Activated naive CD4-positive, alpha-beta T cell treated with anti-CD3 and anti-CD28 coated beads for 36 hours (primary cell): ENCODE results near the gene CCSER2. TPM values are rescaled to one million over a fixed set of nuclear protein-coding genes. Genes with fewer than 3 reads are reported as not detected.
"Not testable (repeated sequence)": the region's sequence is repeated elsewhere in the genome, so short reads cannot be mapped to it uniquely, and the experiment has no call there.

Experiments used
- CTCF ChIA-PET: fragments of 350-600 bp; sonication (Branson Sonifier 250); formaldehyde crosslinking; loops from one replicate; lab custom pipeline; 2021; ENCODE audit warnings: antibody characterized with exemption; lab: Charles Lee
- DNase-seq: peaks from one replicate; pipeline ENCODE4 v3.0.0-alpha.2; 2020
- H3K27ac Mint-ChIP-seq: one replicate; pipeline ENCODE4 v1.8.0; 2021; ENCODE audit warnings: mild to moderate bottlenecking, mixed read lengths
- H3K27me3 Mint-ChIP-seq: one replicate; pipeline ENCODE4 v1.8.0; 2021; ENCODE audit warnings: low read depth, mixed read lengths
- H3K36me3 Mint-ChIP-seq: one replicate; pipeline ENCODE4 v1.8.0; 2021; ENCODE audit warnings: low read depth, mixed read lengths
- H3K4me1 Mint-ChIP-seq: one replicate; pipeline ENCODE4 v1.8.0; 2021; ENCODE audit warnings: low read depth, mixed read lengths
- H3K4me3 Mint-ChIP-seq: one replicate; pipeline ENCODE4 v1.8.0; 2021; ENCODE audit warnings: mild to moderate bottlenecking, moderate library complexity, mixed read lengths
- H3K9me3 Mint-ChIP-seq: one replicate; pipeline ENCODE4 v1.8.0; 2021; ENCODE audit warnings: mixed read lengths
- intact Hi-C: fragments of 100-400 bp; cut with micrococcal nuclease; formaldehyde crosslinking; loops from one replicate; pipeline ENCODE4 v1.15.1; 2023
- total RNA-seq, 2 experiments: library from RNA; stranded (reverse); gene quantifications; one replicate each; pipeline ENCODE4 v1.2.3, GENCODE V29; 2021

The CCSER2 gene
- total RNA-seq, 2 experiments from 2014 or later = 78.0 to 81.8 TPM

- no peaks in the 10 kb centered on the region for H3K27me3 Mint-ChIP-seq
- DNase-seq = no peak
- no peaks in the 10 kb centered on the region for H3K9me3 Mint-ChIP-seq
- CTCF ChIA-PET = interaction anchor here (1.1 to 1.9 kb wide), 3 partner anchors 15 to 73 kb away, joined by 3 to 8 read pairs (median 5); no protein-coding TSS in a partner anchor
- H3K27ac Mint-ChIP-seq = no peak overlapping the region
- no peak overlapping the region for H3K4me3 Mint-ChIP-seq
- intact Hi-C loops = no loop called here
- peaks cover 42% of the 10 kb centered on the region for H3K4me1 Mint-ChIP-seq
- H3K36me3 Mint-ChIP-seq = peaks cover 9% of the 10 kb centered on the region
Observed at GRCh38 chr10:84337199-84337598, 8.8 kb downstream of the CCSER2 start.

- H3K36me3 Mint-ChIP-seq = peaks cover 9% of the 10 kb centered on the region
- intact Hi-C loops = no loop called here
- peaks cover 51% of the 10 kb centered on the region for H3K4me1 Mint-ChIP-seq
- no peaks in the 10 kb centered on the region for H3K27me3 Mint-ChIP-seq
- H3K4me3 Mint-ChIP-seq = no peak overlapping the region
- no peak overlapping the region for H3K27ac Mint-ChIP-seq
- no peaks in the 10 kb centered on the region for H3K9me3 Mint-ChIP-seq
- no peak for DNase-seq
- CTCF ChIA-PET = interaction anchor here (0.8 to 5.2 kb wide), 3 partner anchors 9 to 13 kb away, joined by 3 to 25 read pairs (median 8); no protein-coding TSS in a partner anchor
Observed at GRCh38 chr10:84339025-84339424, 10.6 kb downstream of the CCSER2 start.

GRCh38 chr10:84340187-84340586, 11.8 kb downstream of the CCSER2 start:
- Mint-ChIP-seq H3K36me3 (peaks cover 12% of the 10 kb centered on the region), H3K27ac (no peak overlapping the region), H3K4me3 (no peak overlapping the region), H3K27me3 (no peaks in the 10 kb centered on the region), H3K9me3 (no peaks in the 10 kb centered on the region), H3K4me1 (peaks cover 51% of the 10 kb centered on the region)
- CTCF ChIA-PET = interaction anchor here (5.2 kb wide), 1 partner anchor 11 kb away, joined by 25 read pairs; no protein-coding TSS in a partner anchor
- DNase-seq = no peak
- intact Hi-C loops = no loop called here

- DNase-seq = no peak
- H3K9me3 Mint-ChIP-seq = no peaks in the 10 kb centered on the region
- peak overlapping the region; percentile 77 for H3K27ac Mint-ChIP-seq
- no peak overlapping the region for H3K4me3 Mint-ChIP-seq
- no peaks in the 10 kb centered on the region for H3K27me3 Mint-ChIP-seq
- H3K4me1 Mint-ChIP-seq = peaks cover 51% of the 10 kb centered on the region
- CTCF ChIA-PET = interaction anchor here (0.6 to 5.2 kb wide), 7 partner anchors 10 to 196 kb away, joined by 3 to 25 read pairs (median 5); no protein-coding TSS in a partner anchor
- H3K36me3 Mint-ChIP-seq = peaks cover 12% of the 10 kb centered on the region
- intact Hi-C loops = no loop called here
Observed at GRCh38 chr10:84340632-84341537, 12.5 kb downstream of the CCSER2 start.

DNA sequence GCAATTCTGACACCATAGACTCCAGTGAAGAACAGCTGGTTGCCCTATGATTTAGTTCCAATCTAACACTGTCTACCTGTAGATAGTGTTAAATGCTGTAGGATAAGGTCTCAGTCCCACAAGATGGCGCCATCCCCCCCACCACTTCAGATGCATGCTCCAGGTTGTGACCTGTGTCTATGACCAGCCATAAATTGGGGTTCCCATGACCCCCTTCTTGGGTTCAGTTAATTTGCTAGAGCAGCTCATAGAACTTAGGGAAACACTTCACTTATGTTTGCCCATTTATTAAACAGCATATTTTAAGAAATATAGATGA, 13.1 kb downstream of the CCSER2 start:
- intact Hi-C loops = no loop called here
- peak; percentile 67 for DNase-seq
- CTCF ChIA-PET = interaction anchor here (0.8 to 5.2 kb wide), 6 partner anchors 10 to 196 kb away, joined by 3 to 25 read pairs (median 5); no protein-coding TSS in a partner anchor
- Mint-ChIP-seq H3K27me3 (no peaks in the 10 kb centered on the region), H3K36me3 (peaks cover 12% of the 10 kb centered on the region), H3K9me3 (no peaks in the 10 kb centered on the region), H3K4me1 (peaks cover 51% of the 10 kb centered on the region), H3K4me3 (peak overlapping the region; percentile 59), H3K27ac (peak overlapping the region; percentile 77)

- Mint-ChIP-seq H3K9me3 (no peaks in the 10 kb centered on the region), H3K27me3 (no peaks in the 10 kb centered on the region), H3K36me3 (peaks cover 16% of the 10 kb centered on the region), H3K27ac (peak overlapping the region; percentile 77), H3K4me3 (peak overlapping the region; percentile 59), H3K4me1 (peaks cover 54% of the 10 kb centered on the region)
- intact Hi-C loops = loop anchor here (1.0 to 2.0 kb wide), 5 partner anchors 8 to 195 kb away; no protein-coding TSS in a partner anchor
- CTCF ChIA-PET = interaction anchor here (0.8 to 5.2 kb wide), 6 partner anchors 9 to 195 kb away, joined by 3 to 25 read pairs (median 5); no protein-coding TSS in a partner anchor
- DNase-seq = peak; percentile 52
Observed at GRCh38 chr10:84341983-84342382, 13.6 kb downstream of the CCSER2 start.

- intact Hi-C loops = loop anchor here (1.0 to 2.0 kb wide), 5 partner anchors 8 to 195 kb away; no protein-coding TSS in a partner anchor
- DNase-seq = peak; percentile 31
- CTCF ChIA-PET = interaction anchor here (0.8 to 5.2 kb wide), 5 partner anchors 9 to 195 kb away, joined by 3 to 25 read pairs (median 5); no protein-coding TSS in a partner anchor
- H3K27me3 Mint-ChIP-seq = no peaks in the 10 kb centered on the region
- H3K9me3 Mint-ChIP-seq = no peaks in the 10 kb centered on the region
- peaks cover 17% of the 10 kb centered on the region for H3K36me3 Mint-ChIP-seq
- H3K4me3 Mint-ChIP-seq = peak overlapping the region; percentile 59
- peaks cover 55% of the 10 kb centered on the region for H3K4me1 Mint-ChIP-seq
- peak overlapping the region; percentile 77 for H3K27ac Mint-ChIP-seq
Observed at GRCh38 chr10:84342584-84342983, 14.2 kb downstream of the CCSER2 start.

- no peak overlapping the region for H3K27ac Mint-ChIP-seq
- intact Hi-C loops = loop anchor here (2.0 kb wide), 1 partner anchor 15 kb away; no protein-coding TSS in a partner anchor
- H3K36me3 Mint-ChIP-seq = peaks cover 21% of the 10 kb centered on the region
- CTCF ChIA-PET = interaction anchor here (0.5 to 5.2 kb wide), 4 partner anchors 7 to 194 kb away, joined by 3 to 25 read pairs (median 10); no protein-coding TSS in a partner anchor
- no peaks in the 10 kb centered on the region for H3K27me3 Mint-ChIP-seq
- H3K4me1 Mint-ChIP-seq = peaks cover 64% of the 10 kb centered on the region
- no peaks in the 10 kb centered on the region for H3K9me3 Mint-ChIP-seq
- H3K4me3 Mint-ChIP-seq = no peak overlapping the region
- DNase-seq = no peak
Observed at GRCh38 chr10:84343831-84344230, 15.4 kb downstream of the CCSER2 start.

GRCh38 chr10:84344526-84344925, 16.1 kb downstream of the CCSER2 start:
- H3K4me3 Mint-ChIP-seq = no peak overlapping the region

DNA sequence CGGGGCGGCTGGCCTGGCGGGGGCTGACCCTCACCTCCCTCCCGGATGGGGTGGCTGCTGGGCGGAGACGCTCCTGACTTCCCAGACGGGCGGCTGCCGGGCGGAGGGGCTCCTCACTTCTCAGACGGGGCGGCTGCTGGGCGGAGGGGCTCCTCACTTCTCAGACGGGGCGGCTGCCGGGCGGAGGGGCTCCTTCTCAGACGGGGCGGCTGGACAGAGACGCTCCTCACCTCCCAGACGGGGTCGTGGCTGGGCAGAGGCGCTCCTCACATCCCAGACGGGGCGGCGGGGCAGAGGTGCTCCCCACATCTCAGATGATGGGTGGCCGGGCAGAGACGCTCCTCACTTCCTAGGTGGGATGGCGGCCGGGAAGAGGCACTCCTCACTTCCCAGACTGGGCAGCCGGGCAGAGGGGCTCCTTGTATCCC, 19.2 kb downstream of the CCSER2 start:
- H3K4me3 Mint-ChIP-seq, H3K27ac Mint-ChIP-seq, H3K27me3 Mint-ChIP-seq, intact Hi-C loops, CTCF ChIA-PET, DNase-seq, H3K9me3 Mint-ChIP-seq: not testable (repeated sequence)
- Mint-ChIP-seq H3K36me3 (peaks cover 12% of the 10 kb centered on the region), H3K4me1 (peaks cover 58% of the 10 kb centered on the region)

More at GRCh38 chr10:84344526-84344925, 16.1 kb downstream of the CCSER2 start:
- Mint-ChIP-seq H3K9me3 (no peaks in the 10 kb centered on the region), H3K4me1 (peaks cover 68% of the 10 kb centered on the region), H3K27ac (no peak overlapping the region), H3K27me3 (no peaks in the 10 kb centered on the region), H3K36me3 (peaks cover 19% of the 10 kb centered on the region)
- intact Hi-C loops = no loop called here
- DNase-seq = peak; percentile 23
- CTCF ChIA-PET = interaction anchor here (0.5 to 3.1 kb wide), 8 partner anchors 9 to 193 kb away, joined by 3 to 17 read pairs (median 3); no protein-coding TSS in a partner anchor

- no peaks in the 10 kb centered on the region for H3K27me3 Mint-ChIP-seq
- CTCF ChIA-PET = interaction anchor here (6.1 kb wide), 1 partner anchor 189 kb away, joined by 89 read pairs; no protein-coding TSS in a partner anchor
- DNase-seq = no peak
- peaks cover 58% of the 10 kb centered on the region for H3K4me1 Mint-ChIP-seq
- H3K27ac Mint-ChIP-seq = no peak overlapping the region
- H3K4me3 Mint-ChIP-seq = no peak overlapping the region
- intact Hi-C loops = no loop called here
- H3K9me3 Mint-ChIP-seq = no peaks in the 10 kb centered on the region
- peaks cover 15% of the 10 kb centered on the region for H3K36me3 Mint-ChIP-seq
Observed at GRCh38 chr10:84348447-84348846, 20.1 kb downstream of the CCSER2 start.

DNA sequence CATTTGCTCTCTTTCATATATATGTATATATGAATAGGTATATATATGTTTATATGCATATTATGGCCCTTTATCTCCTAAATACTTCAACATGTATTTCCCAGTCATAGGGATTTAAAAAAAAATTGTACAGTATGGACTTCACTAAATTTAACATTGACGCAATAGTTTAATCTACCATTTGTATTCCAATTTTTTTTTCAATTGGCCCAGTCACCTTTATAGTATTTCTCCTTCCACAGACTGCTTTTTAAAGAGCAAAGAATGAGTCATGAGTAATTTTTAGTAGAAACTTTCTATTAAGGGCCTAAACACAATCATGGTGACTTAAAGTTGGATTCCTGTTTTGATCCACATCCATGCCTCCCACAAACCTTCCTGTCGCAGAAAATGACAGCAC, 20.5 kb downstream of the CCSER2 start:
- peaks cover 17% of the 10 kb centered on the region for H3K36me3 Mint-ChIP-seq
- H3K27me3 Mint-ChIP-seq = no peaks in the 10 kb centered on the region
- H3K9me3 Mint-ChIP-seq = no peaks in the 10 kb centered on the region
- no peak overlapping the region for H3K27ac Mint-ChIP-seq
- H3K4me1 Mint-ChIP-seq = peaks cover 58% of the 10 kb centered on the region
- no peak overlapping the region for H3K4me3 Mint-ChIP-seq
- DNase-seq = no peak
- CTCF ChIA-PET = interaction anchor here (2.3 to 6.1 kb wide), 2 partner anchors 14 to 188 kb away, joined by 8 to 89 read pairs; no protein-coding TSS in a partner anchor
- intact Hi-C loops = no loop called here
